Left renal cortex interstitium (tissue), 4 donors: ENCODE results near the gene PDE7B. TPM values are rescaled to one million over a fixed set of nuclear protein-coding genes. Genes with fewer than 3 reads are reported as not detected.

Experiments used
- DNase-seq, 4 donors: peaks; one replicate each; pipeline ENCODE4 v3.0.0-alpha.2; 2013; ENCODE audit warnings: low read depth in 4 of 4, low spot score in 2 of 4, missing footprints in 1 of 4
- polyA plus RNA-seq, 4 donors: library from polyadenylated mRNA; unstranded; fragments of 120-200 nt; gene quantifications; one replicate each; pipeline ENCODE4 v1.2.1, GENCODE V29; 2013; ENCODE audit not compliant: insufficient read length in 4 of 4

Gene PDE7B
- polyA plus RNA-seq, 4 donors: 6.7 to 10.0 (median 8.0) TPM

DNA sequence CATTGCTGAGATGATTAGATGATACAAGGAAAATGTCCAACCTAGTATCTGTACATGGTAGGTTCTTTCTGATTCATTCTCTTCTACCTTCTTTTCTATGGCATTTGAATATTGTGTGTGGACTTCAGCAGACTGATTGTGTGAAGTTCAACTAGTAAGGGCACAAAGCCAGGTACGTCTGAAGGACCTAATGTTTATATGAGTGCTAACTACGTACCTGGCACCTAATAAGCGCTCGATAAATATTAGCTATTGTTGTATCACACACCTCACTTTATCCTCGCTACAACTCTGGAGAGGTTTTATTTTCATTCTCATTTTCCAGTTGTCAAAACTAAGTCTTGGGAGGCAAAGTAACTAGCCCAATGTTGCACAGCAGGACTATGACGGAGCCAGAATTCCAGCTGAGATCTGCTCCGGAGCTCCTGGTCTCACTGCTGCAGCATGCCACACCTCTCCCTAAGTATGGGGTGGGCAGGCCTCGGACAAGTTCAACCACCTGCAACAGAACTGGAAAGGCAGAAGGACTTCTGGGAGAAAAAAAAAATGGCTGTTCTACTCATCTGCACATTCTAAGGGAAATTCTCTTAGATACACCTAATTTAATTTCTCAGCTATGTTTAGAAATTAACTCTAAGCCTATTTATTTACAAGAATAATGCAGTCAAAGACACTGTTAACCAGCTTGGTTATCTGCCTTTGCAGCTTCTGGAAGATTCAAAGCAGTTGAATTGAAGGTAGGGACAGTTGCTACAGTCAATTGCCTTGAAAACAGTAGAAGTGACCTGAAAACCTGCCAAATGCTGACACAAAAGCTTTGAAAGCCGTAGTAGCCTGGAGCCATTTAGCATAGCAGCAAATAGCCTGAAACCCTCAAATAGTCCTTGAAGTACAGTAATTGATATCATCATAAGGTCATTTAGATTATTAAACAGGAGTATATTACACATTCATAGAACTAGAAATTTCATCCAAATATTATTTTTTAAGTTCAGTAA, 165.0 kb downstream of the PDE7B start:
- no peak for DNase-seq

GRCh38 chr6:136020691-136021090, 169.2 kb downstream of the PDE7B start:
- DNase-seq: no peak

- no peak for DNase-seq
Measured at GRCh38 chr6:136022224-136022874, 170.8 kb downstream of the PDE7B start.

GRCh38 chr6:136024711-136025110, 173.2 kb downstream of the PDE7B start:
- DNase-seq: no peak

DNA sequence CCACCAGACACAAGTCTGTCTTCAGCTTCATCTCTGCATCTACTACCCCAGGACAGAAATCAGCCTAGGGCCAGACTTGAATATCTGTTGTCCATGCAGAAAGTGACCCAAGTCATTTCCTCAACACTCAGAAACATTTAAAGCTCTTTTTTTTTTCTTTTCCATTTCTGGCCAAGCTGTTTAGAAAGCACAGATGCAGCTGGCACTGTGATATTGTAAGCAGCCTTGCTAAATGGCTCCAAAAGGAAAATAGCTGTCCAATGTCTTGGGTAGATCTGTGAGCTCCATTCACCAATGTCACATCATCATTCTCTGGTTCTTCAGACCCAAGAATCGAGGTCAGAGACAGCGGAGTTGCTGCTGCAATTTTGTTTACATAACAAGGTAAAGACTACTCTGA, 174.2 kb downstream of the PDE7B start:
- no peak for DNase-seq

GRCh38 chr6:136030131-136030530, 178.6 kb downstream of the PDE7B start:
- no peak for DNase-seq

DNA sequence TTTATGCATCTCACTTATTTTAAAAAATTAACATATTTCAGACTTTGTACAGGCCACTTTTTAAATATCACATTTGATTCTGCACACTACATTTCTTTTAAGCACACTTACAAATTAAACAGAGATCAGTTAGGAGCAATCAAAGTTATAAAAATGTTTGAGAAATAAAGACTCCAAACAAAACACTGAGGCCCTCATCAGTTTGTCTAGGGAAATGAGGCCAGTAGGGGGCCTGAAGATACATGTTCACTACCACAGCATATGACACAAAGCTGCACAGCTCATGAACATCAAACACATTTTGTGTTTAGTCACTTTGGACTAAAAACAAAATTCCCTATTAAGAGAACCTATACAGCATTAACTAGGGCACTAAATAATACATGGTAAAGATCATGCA, 180.5 kb downstream of the PDE7B start:
- no peak for DNase-seq

DNA sequence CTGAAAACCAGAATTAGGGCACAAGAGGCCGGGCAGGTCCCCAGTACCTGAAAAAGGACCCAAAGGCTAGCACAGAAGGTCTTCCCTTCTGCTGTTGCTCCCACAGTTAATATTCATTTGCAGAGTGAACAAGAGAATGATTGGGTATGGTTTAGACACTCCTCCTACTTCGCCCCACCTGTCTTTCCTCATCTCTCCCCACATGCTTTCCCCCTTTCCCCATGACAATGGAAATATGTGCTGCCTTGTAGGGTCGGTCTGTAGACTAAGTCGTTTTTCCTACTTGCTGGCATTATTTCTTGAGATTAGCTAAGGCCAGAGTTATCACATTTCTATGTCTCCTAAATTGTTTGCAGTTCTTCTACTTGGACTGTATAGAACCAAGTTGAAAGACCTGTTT, 181.9 kb downstream of the PDE7B start:
- no peak for DNase-seq

GRCh38 chr6:136034422-136034821, 182.9 kb downstream of the PDE7B start:
- DNase-seq: no peak

DNA sequence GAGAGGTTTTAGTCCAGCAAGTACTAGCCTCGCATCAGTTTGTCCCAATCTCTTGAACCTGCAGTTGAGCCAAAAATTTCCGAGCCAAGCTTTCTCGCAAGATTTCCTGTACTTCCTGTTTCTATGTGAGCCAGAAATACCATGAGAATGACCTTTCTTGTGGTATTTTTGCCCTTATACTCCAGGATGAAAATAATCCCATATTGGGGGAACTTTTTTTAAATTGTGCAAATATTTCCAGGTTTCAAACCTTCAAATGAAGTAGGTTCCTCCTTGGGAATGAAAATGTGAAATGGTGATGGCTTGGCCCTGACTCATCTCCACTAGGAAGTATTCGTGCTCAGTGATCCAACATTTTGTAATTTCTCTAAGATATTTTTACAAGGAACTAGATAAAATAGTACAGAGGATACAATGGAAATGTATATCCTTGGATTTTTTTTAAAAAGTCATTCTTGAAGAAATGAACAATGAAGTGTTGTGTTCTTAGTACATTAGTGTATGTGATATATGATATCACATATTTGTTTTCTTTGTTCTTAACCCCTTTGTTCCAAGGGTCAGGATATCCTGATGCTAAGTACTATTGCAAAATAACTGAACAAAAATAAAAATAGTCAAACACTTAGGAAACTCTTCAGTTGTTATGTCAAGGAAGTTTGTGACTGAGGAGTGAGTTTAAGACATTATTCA, 184.0 kb downstream of the PDE7B start:
- no peak for DNase-seq

GRCh38 chr6:136036071-136036380, 184.5 kb downstream of the PDE7B start:
- DNase-seq: no peak

DNA sequence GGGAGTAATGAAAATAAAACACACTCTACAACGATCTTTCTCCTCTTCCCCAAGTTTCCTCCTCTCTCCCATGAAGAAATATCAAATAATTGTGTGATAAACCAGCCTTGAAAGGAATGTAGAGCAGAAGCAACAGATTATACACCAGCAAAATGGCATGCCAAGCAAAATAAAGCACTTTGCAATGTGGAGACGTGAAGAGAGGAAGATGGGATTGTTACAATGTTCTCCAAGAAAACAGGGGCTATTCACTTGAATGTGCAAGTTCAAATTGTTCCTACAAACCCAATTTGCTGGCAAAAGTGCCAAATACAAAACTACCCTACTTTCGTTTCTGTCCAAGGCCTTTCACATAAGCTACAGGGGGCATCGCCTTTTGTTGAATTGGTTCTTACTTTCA, 185.1 kb downstream of the PDE7B start:
- no peak for DNase-seq

GRCh38 chr6:136037242-136037875, 185.9 kb downstream of the PDE7B start:
- no peak for DNase-seq

GRCh38 chr6:136037876-136038460, 186.5 kb downstream of the PDE7B start:
- DNase-seq: peak in 3 of 4 donors; percentile 18 to 50 (median 36)

GRCh38 chr6:136038531-136038930, 187.0 kb downstream of the PDE7B start:
- DNase-seq: no peak

DNA sequence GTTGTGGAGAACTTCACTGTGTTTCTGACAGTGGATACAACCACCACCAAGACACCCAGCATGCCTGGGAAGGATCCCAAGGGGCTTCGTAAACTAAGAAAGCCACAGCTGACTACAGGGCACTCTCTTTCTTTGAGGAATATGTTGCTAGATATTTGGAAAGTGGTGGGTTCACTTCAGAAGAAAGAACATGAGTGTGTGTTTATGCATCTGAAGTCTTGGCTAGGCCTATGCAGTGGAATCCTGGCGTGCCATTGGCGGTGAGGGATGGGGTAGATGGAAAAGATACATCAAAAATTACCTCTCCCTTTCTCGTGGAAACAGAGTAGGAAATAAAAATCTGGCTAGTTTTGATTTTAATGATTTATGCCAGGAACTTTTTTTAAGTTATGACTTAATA, 187.7 kb downstream of the PDE7B start:
- DNase-seq: no peak

- no peak for DNase-seq
Measured at GRCh38 chr6:136050475-136050874, 199.0 kb downstream of the PDE7B start.

GRCh38 chr6:136051140-136051775, 199.8 kb downstream of the PDE7B start:
- DNase-seq: no peak

- no peak for DNase-seq
Measured at GRCh38 chr6:136052031-136052430, 200.5 kb downstream of the PDE7B start.

DNA sequence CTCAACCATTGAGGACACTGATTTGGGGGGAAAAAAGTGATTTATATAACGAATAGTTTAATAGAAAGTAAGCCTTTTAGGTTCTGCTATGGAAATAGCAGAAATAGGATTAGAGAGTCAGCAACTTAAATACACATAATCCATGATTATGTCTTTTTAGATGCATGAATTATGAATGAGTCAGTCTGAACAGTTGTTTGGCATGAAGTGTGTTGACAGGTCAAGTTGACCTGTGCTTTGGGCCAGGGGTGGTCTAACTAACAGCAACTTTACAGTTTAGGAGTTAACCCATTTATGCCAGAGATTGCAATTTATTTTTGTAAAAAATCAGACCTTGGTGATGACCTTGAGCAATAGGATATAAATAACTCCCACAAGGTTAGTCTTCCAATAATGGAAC, 207.4 kb downstream of the PDE7B start:
- DNase-seq: no peak
